Subcutaneous abdominal adipose tissue (tissue), 5 donors: Measurements from ENCODE around the gene RET.
A peak's percentile ranks its signal among the peaks of the same experiment; 100 is the strongest.

Source experiments
- H3K27ac ChIP-seq: one replicate; pipeline ENCODE4 v1.7.0; 2013; ENCODE audit warnings: low read depth, mild to moderate bottlenecking, inconsistent platforms, low read length, moderate library complexity
- H3K27me3 ChIP-seq, 5 donors: one replicate each; pipeline ENCODE4 v1.7.0; 2013; ENCODE audit warnings: low read length in 5 of 5, inconsistent platforms in 1 of 5; ENCODE audit not compliant: control insufficient read depth in 5 of 5, insufficient read depth in 4 of 5
- H3K36me3 ChIP-seq, 5 donors: one replicate each; pipeline ENCODE4 v1.7.0; 2013; ENCODE audit warnings: low read length in 5 of 5; ENCODE audit not compliant: control insufficient read depth in 5 of 5, insufficient read depth in 5 of 5
- H3K4me1 ChIP-seq, 5 donors: one replicate each; pipeline ENCODE4 v1.7.0; 2013; ENCODE audit warnings: low read length in 5 of 5, mild to moderate bottlenecking in 3 of 5, moderate library complexity in 1 of 5; ENCODE audit not compliant: control insufficient read depth in 5 of 5, insufficient read depth in 5 of 5
- H3K4me3 ChIP-seq, 5 donors: one replicate each; pipeline ENCODE4 v1.7.0; 2013; ENCODE audit warnings: low read length in 5 of 5, low read depth in 1 of 5
- H3K9ac ChIP-seq, 5 donors: one replicate each; pipeline ENCODE4 v1.7.0; 2013; ENCODE audit warnings: low read length in 5 of 5, mild to moderate bottlenecking in 4 of 5, moderate library complexity in 3 of 5
- H3K9me3 ChIP-seq, 5 donors: one replicate each; pipeline ENCODE4 v1.7.0; 2013; ENCODE audit warnings: low read length in 5 of 5; ENCODE audit not compliant: control insufficient read depth in 5 of 5
- donor health status: healthy.
- donor health status: healthy.
- donor health status: healthy.
- donor health status: healthy.
- donor health status: healthy.

Gene RET

GRCh38 chr10:43076311-43076875 lies 476 bp upstream of the RET start:
- peak overlapping the region in 4 of 5 donors; percentile 39 to 56 (median 41) for H3K4me3 ChIP-seq
- no peak overlapping the region for H3K27ac ChIP-seq
- peaks cover 8 to 57% (median 53%) of the 10 kb centered on the region in 5 donors for H3K27me3 ChIP-seq
- no peak overlapping the region for H3K9ac ChIP-seq
- H3K4me1 ChIP-seq, result peaks cover 0 to 33% (median 18%) of the 10 kb centered on the region in 5 donors
- H3K36me3 ChIP-seq, result no peaks in the 10 kb centered on the region
- no peaks in the 10 kb centered on the region for H3K9me3 ChIP-seq

GRCh38 chr10:43077421-43078171 lies 727 bp downstream of the RET start:
- no peak overlapping the region for H3K27ac ChIP-seq
- H3K4me3 ChIP-seq, result peak overlapping the region in 4 of 5 donors; percentile 51 to 63 (median 56)
- H3K9ac ChIP-seq, result no peak overlapping the region
- peaks cover 8 to 62% (median 53%) of the 10 kb centered on the region in 5 donors for H3K27me3 ChIP-seq
- peaks cover 0 to 40% (median 19%) of the 10 kb centered on the region in 5 donors for H3K4me1 ChIP-seq
- H3K36me3 ChIP-seq, result no peaks in the 10 kb centered on the region
- H3K9me3 ChIP-seq, result no peaks in the 10 kb centered on the region

GRCh38 chr10:43078175-43078985 lies 1.5 kb downstream of the RET start:
- Histone ChIP-seq H3K27me3 (peaks cover 8 to 64% (median 57%) of the 10 kb centered on the region in 5 donors), H3K4me1 (peaks cover 0 to 47% (median 21%) of the 10 kb centered on the region in 5 donors), H3K9me3 (no peaks in the 10 kb centered on the region), H3K9ac (no peak overlapping the region), H3K4me3 (peak overlapping the region in 2 of 5 donors; percentile 54 to 56), H3K27ac (no peak overlapping the region), H3K36me3 (no peaks in the 10 kb centered on the region)

- Histone ChIP-seq H3K27ac (no peak overlapping the region), H3K4me1 (peaks cover 0 to 49% (median 24%) of the 10 kb centered on the region in 5 donors), H3K27me3 (peaks cover 8 to 58% (median 53%) of the 10 kb centered on the region in 5 donors), H3K9ac (no peak overlapping the region), H3K36me3 (no peaks in the 10 kb centered on the region), H3K4me3 (no peak overlapping the region), H3K9me3 (no peaks in the 10 kb centered on the region)
These were observed 2.1 kb downstream of the RET start for GRCh38 chr10:43078986-43079273.

GRCh38 chr10:43079856-43080255 lies 3.0 kb downstream of the RET start:
- no peaks in the 10 kb centered on the region for H3K36me3 ChIP-seq
- peaks cover 8 to 53% (median 47%) of the 10 kb centered on the region in 5 donors for H3K27me3 ChIP-seq

GRCh38 chr10:43082087-43082486 lies 5.2 kb downstream of the RET start:
- Histone ChIP-seq H3K27me3 (peaks cover 8 to 42% (median 35%) of the 10 kb centered on the region in 5 donors), H3K9ac (no peak overlapping the region), H3K4me1 (peaks cover 0 to 39% (median 18%) of the 10 kb centered on the region in 5 donors), H3K27ac (no peak overlapping the region), H3K36me3 (no peaks in the 10 kb centered on the region), H3K9me3 (no peaks in the 10 kb centered on the region), H3K4me3 (no peak overlapping the region)

More at GRCh38 chr10:43079856-43080255, 3.0 kb downstream of the RET start:
- H3K27ac ChIP-seq, result no peak overlapping the region
- peaks cover 0 to 49% (median 24%) of the 10 kb centered on the region in 5 donors for H3K4me1 ChIP-seq
- H3K9me3 ChIP-seq, result no peaks in the 10 kb centered on the region
- no peak overlapping the region for H3K9ac ChIP-seq
- no peak overlapping the region for H3K4me3 ChIP-seq

GRCh38 chr10:43082746-43083145 lies 5.9 kb downstream of the RET start:
- H3K9me3 ChIP-seq, result no peaks in the 10 kb centered on the region
- H3K36me3 ChIP-seq, result no peaks in the 10 kb centered on the region
- H3K4me3 ChIP-seq, result no peak overlapping the region
- H3K4me1 ChIP-seq, result peaks cover 0 to 33% (median 13%) of the 10 kb centered on the region in 5 donors
- peaks cover 8 to 40% (median 32%) of the 10 kb centered on the region in 5 donors for H3K27me3 ChIP-seq
- no peak overlapping the region for H3K27ac ChIP-seq
- no peak overlapping the region for H3K9ac ChIP-seq

- Histone ChIP-seq H3K4me3 (no peak overlapping the region), H3K9ac (no peak overlapping the region), H3K9me3 (no peaks in the 10 kb centered on the region), H3K27ac (no peak overlapping the region), H3K36me3 (no peaks in the 10 kb centered on the region), H3K4me1 (peaks cover 0 to 24% (median 7%) of the 10 kb centered on the region in 5 donors), H3K27me3 (peaks cover 4 to 33% (median 23%) of the 10 kb centered on the region in 5 donors)
These were observed 6.9 kb downstream of the RET start for GRCh38 chr10:43083764-43084163.

- Histone ChIP-seq H3K9me3 (no peaks in the 10 kb centered on the region), H3K27me3 (peaks cover 0 to 25% (median 14%) of the 10 kb centered on the region in 5 donors), H3K36me3 (no peaks in the 10 kb centered on the region), H3K4me3 (no peak overlapping the region), H3K4me1 (peaks cover 0 to 16% (median 4%) of the 10 kb centered on the region in 5 donors), H3K27ac (no peak overlapping the region), H3K9ac (no peak overlapping the region)
These were observed 7.9 kb downstream of the RET start for GRCh38 chr10:43084812-43085211.
